CD4-positive, alpha-beta T cell (primary cell): ENCODE measurements around the gene GPX4. TPM values are rescaled to one million over a fixed set of nuclear protein-coding genes. Genes with fewer than 3 reads are reported as not detected.

ENCODE experiments used
- ATAC-seq: fragments of 200-7000 bp; cut with Tn5 transposase; one replicate; pipeline ENCODE4 v1.10.0; 2022; ENCODE audit warnings: mild to moderate bottlenecking; ENCODE audit not compliant: poor library complexity
- CTCF ChIA-PET: fragments of 350-600 bp; sonication (Branson Sonifier 250); formaldehyde crosslinking; loops from one replicate; lab custom pipeline; 2021; ENCODE audit warnings: antibody characterized with exemption, inconsistent platforms; lab: Charles Lee
- POLR2A ChIA-PET: fragments of 350-600 bp; sonication (Branson Sonifier 250); formaldehyde crosslinking; loops from one replicate; lab custom pipeline; 2021; ENCODE audit warnings: antibody characterized with exemption, inconsistent platforms; lab: Charles Lee
- DNase-seq, 14 experiments: peaks; one replicate each; pipeline ENCODE4 v3.0.0-alpha.2; 2013 to 2020; ENCODE audit warnings: mixed read lengths in 2 of 14
- H3K27ac ChIP-seq, 2 donors: one replicate each; pipeline versions ENCODE4 v1.5.1 to v1.7.0; 2013; ENCODE audit warnings: low read length in 2 of 2, low read depth in 1 of 2, mild to moderate bottlenecking in 1 of 2
- H3K27me3 ChIP-seq, 2 experiments: 1 replicate in 1 of 2; 2 replicates in 1 of 2; pipeline versions ENCODE4 v1.6.1 to v1.7.0; 2013; ENCODE audit warnings: low read length in 2 of 2, control low read depth in 1 of 2, mild to moderate bottlenecking in 1 of 2, moderate library complexity in 1 of 2; ENCODE audit not compliant: insufficient read depth in 2 of 2, control insufficient read depth in 1 of 2
- H3K36me3 ChIP-seq: one replicate; pipeline ENCODE4 v1.6.1; 2013; ENCODE audit warnings: low read length, control low read depth; ENCODE audit not compliant: insufficient read depth
- H3K4me1 ChIP-seq: one replicate; pipeline ENCODE4 v1.6.1; 2013; ENCODE audit warnings: low read length, control low read depth; ENCODE audit not compliant: insufficient read depth
- H3K4me3 ChIP-seq: one replicate; pipeline ENCODE4 v1.5.1; 2013; ENCODE audit warnings: mild to moderate bottlenecking, low read length, moderate library complexity
- H3K9me3 ChIP-seq, 2 experiments: 1 replicate in 1 of 2; 2 replicates in 1 of 2; pipeline versions ENCODE4 v1.6.1 to v1.7.0; 2013; ENCODE audit warnings: low read length in 2 of 2, mild to moderate bottlenecking in 2 of 2, control low read depth in 1 of 2, moderate library complexity in 1 of 2; ENCODE audit not compliant: control insufficient read depth in 1 of 2, insufficient read depth in 1 of 2
- H3K27ac Mint-ChIP-seq: one replicate; pipeline ENCODE4 v1.8.0; 2020; ENCODE audit warnings: mixed read lengths
- H3K27me3 Mint-ChIP-seq: one replicate; pipeline ENCODE4 v1.8.0; 2021; ENCODE audit warnings: mixed read lengths
- H3K36me3 Mint-ChIP-seq: one replicate; pipeline ENCODE4 v1.8.0; 2021; ENCODE audit warnings: low read depth, mixed read lengths
- H3K4me1 Mint-ChIP-seq: one replicate; pipeline ENCODE4 v1.8.0; 2021; ENCODE audit warnings: low read depth, mixed read lengths
- H3K4me3 Mint-ChIP-seq: one replicate; pipeline ENCODE4 v1.8.0; 2020; ENCODE audit warnings: mild to moderate bottlenecking, mixed read lengths
- H3K9me3 Mint-ChIP-seq: one replicate; pipeline ENCODE4 v1.8.0; 2020; ENCODE audit warnings: mixed read lengths
- CTCF ChIP-seq: fragments of 200-600 bp; IDR thresholded peaks from one replicate; pipeline ENCODE4 v1.8.0; 2022; ENCODE audit warnings: antibody characterized with exemption, mild to moderate bottlenecking
- intact Hi-C, 2 experiments: fragments of 100-400 bp; cut with DNase I in 1 of 2; cut with micrococcal nuclease in 1 of 2; formaldehyde crosslinking; loops; one replicate each; pipeline versions ENCODE4 v1.15.1 to v1.9.0; 2023 to 2025; cut with DNase I, micrococcal nuclease
- total RNA-seq, 174 experiments: library from RNA in 2 of 174; stranded (reverse) in 2 of 174; gene quantifications; one replicate each; pipeline ENCODE4 v1.2.3 and lab custom pipeline; 2021 to 2026

GPX4 gene
- total RNA-seq, 2 experiments from 2014 or later: 174 to 175 TPM

GRCh38 chr19:1094978-1095701, 8.7 kb upstream of the GPX4 start, which contains the start of gene POLR2E:
Gene POLR2E (minus strand): TSS chr19:1095375. CDS start chr19:1095315, 60 bp downstream.
- DNase-seq: peak; percentile 97 to 100 (median 98)
- ATAC-seq: peak; percentile 90
- CTCF ChIA-PET: interaction anchor here (0.5 to 1.5 kb wide), 2 partner anchors 18 to 1528 kb away, joined by 3 to 5 read pairs; no protein-coding TSS in a partner anchor
- H3K27me3 Mint-ChIP-seq: no peaks in the 10 kb centered on the region
- H3K4me1 ChIP-seq: peaks cover 61% of the 10 kb centered on the region
- H3K4me3 ChIP-seq: peak within 1 kb of the TSS; percentile 89
- intact Hi-C loops: loop anchor here (1.0 to 5.0 kb wide), 2 partner anchors 8 to 73 kb away; partner anchors contain the start of genes GPX4 (in 1 of the 2), RNU6-2 (in 1 of the 2) and TMEM259 (in 1 of the 2)
- peak within 1 kb of the TSS; percentile 94 for H3K4me3 Mint-ChIP-seq
- H3K4me1 Mint-ChIP-seq: peaks cover 41% of the 10 kb centered on the region
- H3K27ac ChIP-seq: peak within 1 kb of the TSS; percentile 65 to 90
- no peaks in the 10 kb centered on the region for H3K27me3 ChIP-seq
- peak within 1 kb of the TSS; percentile 84 for H3K27ac Mint-ChIP-seq
- TF ChIP-seq CTCF: no peak
- POLR2A ChIA-PET: interaction anchor here (0.7 to 2.7 kb wide), 8 partner anchors 9 to 298 kb away, joined by 3 to 18 read pairs (median 4); partner anchors contain the start of genes ARHGAP45, GPX4 and PTBP1
- peaks cover 31% of the 10 kb centered on the region for H3K36me3 Mint-ChIP-seq
- H3K36me3 ChIP-seq: peaks cover 27% of the 10 kb centered on the region
- no peaks in the 10 kb centered on the region for H3K9me3 ChIP-seq
- no peaks in the 10 kb centered on the region for H3K9me3 Mint-ChIP-seq

DNA sequence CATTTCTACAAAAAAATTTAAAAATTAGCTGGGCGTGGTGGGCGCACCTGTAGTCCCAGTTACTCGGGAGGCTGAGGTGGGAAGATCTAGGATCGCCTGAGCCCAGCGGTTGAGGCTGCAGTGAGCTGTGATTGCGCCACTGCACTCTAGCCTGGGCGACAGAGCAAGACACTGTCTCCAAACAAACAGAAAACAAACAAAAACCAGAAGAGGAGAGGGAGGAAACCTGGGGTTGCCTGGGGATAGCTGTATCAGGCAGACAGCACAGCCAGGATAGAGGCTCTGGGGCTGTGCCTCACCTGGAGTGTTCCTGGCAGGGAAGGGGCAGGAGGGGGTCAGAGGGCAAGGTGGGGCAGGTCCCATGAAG, 6.0 kb upstream of the GPX4 start:
- peaks cover 56% of the 10 kb centered on the region for H3K4me1 Mint-ChIP-seq
- H3K27me3 Mint-ChIP-seq: no peaks in the 10 kb centered on the region
- H3K4me1 ChIP-seq: peaks cover 76% of the 10 kb centered on the region
- H3K4me3 ChIP-seq: no peak overlapping the region
- peak overlapping the region; percentile 56 for H3K27ac Mint-ChIP-seq
- H3K36me3 ChIP-seq: peaks cover 8% of the 10 kb centered on the region
- ChIA-PET POLR2A (interaction anchor here (1.0 to 1.1 kb wide), 4 partner anchors 9 to 171 kb away, joined by 3 to 6 read pairs (median 4); partner anchors contain the start of gene CIRBP), CTCF (interaction anchor here (2.5 kb wide), 1 partner anchor 16 kb away, joined by 5 read pairs; no protein-coding TSS in a partner anchor)
- no peaks in the 10 kb centered on the region for H3K27me3 ChIP-seq
- intact Hi-C loops: loop anchor here in 1 of 2 experiments (5.0 kb wide), 1 partner anchor 75 kb away; the partner anchor contains the start of genes RNU6-2 and TMEM259
- ATAC-seq: no peak
- H3K4me3 Mint-ChIP-seq: peak overlapping the region; percentile 20
- H3K27ac ChIP-seq: no peak overlapping the region
- H3K9me3 Mint-ChIP-seq: no peaks in the 10 kb centered on the region
- TF ChIP-seq CTCF: no peak
- H3K36me3 Mint-ChIP-seq: peaks cover 22% of the 10 kb centered on the region
- H3K9me3 ChIP-seq: no peaks in the 10 kb centered on the region
- DNase-seq: no peak

DNA sequence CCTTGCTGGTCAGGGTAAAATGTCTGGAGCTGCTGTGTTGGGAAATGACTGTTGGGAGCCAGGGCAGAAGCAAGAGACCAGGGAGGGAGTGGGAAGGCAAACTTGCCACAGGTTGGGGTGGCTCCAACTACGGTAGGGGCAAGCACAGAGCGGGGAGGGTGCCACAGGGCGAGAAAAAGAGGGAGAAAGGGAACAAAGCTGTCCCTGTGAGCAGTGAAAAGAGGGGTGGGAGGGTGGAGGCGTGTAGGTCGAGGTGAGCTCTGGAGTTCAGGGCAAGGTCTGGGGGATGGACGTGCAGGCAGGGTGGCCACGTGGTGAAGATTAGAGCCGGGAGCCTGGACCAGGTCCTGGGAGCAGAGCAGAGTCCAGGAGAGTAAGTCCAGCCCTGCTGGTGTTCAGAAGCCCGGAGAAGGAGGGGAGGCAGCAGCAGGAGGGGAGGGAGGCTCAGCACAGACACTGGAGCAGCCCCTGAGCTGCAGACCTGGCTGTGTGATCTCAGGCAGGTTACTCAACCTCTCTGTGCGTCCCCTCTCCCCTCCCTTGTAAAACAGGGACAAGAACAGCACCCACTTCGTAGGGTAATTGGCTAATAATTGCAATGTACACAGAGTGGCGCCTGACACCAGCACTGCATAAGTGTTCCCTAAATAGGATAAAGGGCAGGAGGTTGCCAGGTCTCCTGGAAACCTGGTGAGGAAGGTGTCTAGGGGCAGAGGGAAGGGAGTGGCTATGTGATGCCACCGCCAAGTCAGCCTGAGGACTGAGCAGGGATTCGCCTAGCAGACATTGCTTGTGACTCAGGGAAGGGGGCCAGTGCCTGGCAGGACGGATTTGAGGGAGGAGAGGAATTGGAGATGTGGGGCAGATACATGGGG, 5.4 kb upstream of the GPX4 start:
- intact Hi-C loops: loop anchor here in 1 of 2 experiments (5.0 kb wide), 1 partner anchor 76 kb away; the partner anchor contains the start of genes RNU6-2 and TMEM259
- Histone ChIP-seq H3K9me3 (no peaks in the 10 kb centered on the region), H3K27me3 (no peaks in the 10 kb centered on the region), H3K4me3 (no peak overlapping the region), H3K4me1 (peaks cover 78% of the 10 kb centered on the region), H3K27ac (no peak overlapping the region), H3K36me3 (peaks cover 2% of the 10 kb centered on the region)
- ChIA-PET CTCF (interaction anchor here (2.5 kb wide), 1 partner anchor 15 kb away, joined by 5 read pairs; no protein-coding TSS in a partner anchor), POLR2A (interaction anchor here (1.0 to 1.1 kb wide), 4 partner anchors 10 to 171 kb away, joined by 3 to 6 read pairs (median 4); partner anchors contain the start of gene CIRBP)
- peaks cover 16% of the 10 kb centered on the region for H3K36me3 Mint-ChIP-seq
- no peak for ATAC-seq
- H3K4me3 Mint-ChIP-seq: peak overlapping the region; percentile 23
- no peak for DNase-seq
- H3K27me3 Mint-ChIP-seq: no peaks in the 10 kb centered on the region
- H3K9me3 Mint-ChIP-seq: no peaks in the 10 kb centered on the region
- peak overlapping the region; percentile 56 for H3K27ac Mint-ChIP-seq
- TF ChIP-seq CTCF: no peak
- H3K4me1 Mint-ChIP-seq: peaks cover 58% of the 10 kb centered on the region
